IPS DF 4.7 (cell line): ENCODE measurements around the gene SOWAHC.

Experiments
- DNase-seq: peaks from one replicate; pipeline ENCODE4 v3.0.0-alpha.2; 2013; ENCODE audit warnings: low spot score; ENCODE audit errors: extremely low read depth

The SOWAHC gene

DNA sequence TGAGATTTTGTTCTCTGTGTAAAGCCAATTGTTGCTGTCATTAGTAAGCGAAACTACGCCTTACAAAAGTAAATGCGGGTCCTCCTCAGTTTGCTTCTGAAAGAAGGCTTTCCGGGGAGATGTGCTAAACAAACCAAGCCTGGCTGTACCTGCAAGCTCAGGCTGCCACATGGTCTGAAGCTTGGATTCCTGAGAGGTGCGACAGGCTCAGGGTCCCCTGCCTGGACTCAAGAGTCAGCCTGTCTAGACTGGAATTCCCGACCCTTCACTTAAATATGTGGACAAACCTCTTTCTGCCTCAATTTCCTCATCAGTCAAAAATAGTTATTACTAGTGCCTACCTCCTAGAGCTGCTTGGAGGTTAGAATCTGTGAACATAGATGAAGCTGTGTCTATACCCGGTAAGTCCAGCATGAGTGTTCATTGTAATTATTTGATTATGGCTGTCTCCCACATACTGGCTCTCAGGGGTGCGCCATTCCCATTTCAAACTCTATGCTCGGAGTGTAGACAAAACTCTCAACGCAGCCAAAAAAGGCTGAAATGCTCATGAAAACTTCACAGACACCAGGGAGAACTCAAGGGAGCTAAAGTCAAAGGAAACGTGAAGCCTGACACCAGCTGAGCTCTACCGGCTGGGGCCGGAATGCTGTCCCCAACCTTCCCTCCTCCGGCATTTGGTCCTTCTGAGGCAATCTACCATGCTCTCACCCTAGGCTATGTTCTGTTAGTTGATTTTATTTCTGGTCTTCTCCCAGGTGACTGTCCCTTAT lies 31.4 kb downstream of the SOWAHC start:
- DNase-seq = no peak

DNA sequence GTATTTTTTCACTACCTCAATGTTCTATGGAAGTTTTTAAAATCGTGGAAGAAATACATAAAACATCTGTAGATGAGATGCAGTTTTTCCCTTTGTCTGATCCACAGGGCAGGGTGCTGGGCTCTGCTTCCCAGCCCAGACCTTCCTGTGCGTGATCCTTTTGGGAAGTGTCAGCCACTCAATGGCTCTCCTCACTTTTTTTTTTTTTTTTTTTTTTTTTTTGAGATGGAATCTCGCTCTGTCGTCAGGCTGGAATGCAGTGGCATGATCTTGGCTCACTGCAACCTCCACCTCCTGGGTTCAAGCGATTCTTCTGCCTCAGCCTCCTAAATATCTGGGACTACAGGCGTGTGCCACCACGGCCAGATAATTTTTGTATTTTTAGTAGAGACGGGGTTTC lies 32.8 kb downstream of the SOWAHC start:
- no peak for DNase-seq

DNA sequence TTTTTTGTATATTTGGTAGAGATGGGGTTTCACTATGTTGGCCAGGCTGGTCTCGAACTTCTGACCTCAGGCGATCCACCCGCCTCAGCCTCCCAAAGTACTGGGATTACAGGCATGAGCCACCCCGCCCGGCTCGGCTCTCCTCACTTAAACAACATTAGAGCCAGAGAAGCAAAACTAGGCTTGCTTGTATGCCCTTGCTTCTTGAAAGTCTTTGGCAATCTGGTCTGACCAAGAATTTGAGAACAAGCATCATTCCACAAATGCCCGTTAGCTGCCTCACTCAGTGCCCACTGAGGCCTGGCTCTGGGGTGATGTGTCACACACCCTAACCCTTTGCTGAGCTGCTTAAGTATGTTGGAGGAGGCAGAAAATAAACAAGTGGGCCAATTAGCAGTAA lies 33.5 kb downstream of the SOWAHC start:
- DNase-seq = no peak

DNA sequence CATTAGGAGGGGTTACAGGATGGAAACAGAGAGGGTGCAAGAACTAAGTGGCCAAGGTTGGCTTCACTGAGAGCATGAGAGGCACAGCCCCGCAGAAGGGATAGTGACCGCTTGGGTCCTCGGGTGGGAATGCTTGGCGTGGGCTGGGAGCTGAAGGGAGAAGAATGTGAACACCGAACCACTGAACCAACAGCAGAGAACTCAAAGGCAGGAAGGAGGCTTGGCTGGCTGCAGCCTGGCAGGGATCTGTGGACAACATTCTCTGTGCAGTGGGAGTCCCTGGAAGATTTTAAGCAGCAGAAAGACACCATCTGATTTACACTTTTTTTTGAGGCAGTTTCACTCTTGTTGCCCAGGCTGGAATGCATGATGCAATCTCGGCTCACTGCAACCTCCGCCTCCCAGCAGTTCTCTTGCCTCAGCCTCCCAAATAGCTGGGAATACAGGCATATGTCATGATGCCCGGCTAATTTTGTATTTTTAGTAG lies 33.9 kb downstream of the SOWAHC start:
- no peak for DNase-seq

DNA sequence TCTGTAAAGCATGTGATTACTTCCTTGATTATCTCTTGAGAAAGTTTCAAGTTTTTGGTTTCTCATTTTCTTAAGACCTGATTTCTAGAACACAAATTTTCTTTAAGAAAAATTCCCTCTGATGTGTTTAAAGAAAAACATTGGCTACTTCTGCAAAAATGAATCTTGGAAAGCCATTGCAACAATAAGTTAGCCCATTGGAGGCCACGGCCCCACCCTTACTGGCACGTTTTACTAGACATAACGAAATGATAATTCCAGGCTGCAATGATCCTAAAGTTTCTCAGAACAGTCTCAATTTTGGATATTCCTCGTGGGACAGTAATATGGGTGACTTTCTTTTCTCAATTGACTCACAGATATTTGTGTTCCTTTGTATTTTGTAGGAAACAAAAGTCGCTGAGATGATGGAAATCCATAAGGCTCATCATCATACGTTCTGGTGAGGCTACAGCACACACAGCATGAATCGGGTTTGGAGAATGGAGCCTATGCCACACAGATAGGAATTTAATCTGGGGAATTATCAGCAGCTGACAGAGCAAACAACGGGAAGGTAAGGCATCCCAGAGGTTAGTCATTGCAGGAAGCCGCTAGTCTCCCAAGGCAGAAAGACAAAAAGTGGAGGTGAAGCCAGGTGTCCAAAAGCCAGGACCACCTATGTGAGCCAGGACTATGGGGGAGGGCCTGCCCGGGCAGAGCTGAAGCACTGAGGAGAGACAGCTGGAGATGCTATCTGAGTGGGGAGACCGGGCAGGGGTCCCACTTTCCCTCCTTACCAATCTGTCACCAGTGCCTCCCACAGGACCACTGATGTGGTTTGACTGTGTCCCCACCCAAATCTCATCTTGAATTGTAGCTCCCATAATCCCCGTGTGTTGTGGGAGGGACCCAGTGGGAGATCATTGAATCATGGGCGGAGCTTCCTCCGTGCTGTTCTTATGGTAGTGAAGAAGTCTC lies 35.9 kb downstream of the SOWAHC start:
- no peak for DNase-seq

DNA sequence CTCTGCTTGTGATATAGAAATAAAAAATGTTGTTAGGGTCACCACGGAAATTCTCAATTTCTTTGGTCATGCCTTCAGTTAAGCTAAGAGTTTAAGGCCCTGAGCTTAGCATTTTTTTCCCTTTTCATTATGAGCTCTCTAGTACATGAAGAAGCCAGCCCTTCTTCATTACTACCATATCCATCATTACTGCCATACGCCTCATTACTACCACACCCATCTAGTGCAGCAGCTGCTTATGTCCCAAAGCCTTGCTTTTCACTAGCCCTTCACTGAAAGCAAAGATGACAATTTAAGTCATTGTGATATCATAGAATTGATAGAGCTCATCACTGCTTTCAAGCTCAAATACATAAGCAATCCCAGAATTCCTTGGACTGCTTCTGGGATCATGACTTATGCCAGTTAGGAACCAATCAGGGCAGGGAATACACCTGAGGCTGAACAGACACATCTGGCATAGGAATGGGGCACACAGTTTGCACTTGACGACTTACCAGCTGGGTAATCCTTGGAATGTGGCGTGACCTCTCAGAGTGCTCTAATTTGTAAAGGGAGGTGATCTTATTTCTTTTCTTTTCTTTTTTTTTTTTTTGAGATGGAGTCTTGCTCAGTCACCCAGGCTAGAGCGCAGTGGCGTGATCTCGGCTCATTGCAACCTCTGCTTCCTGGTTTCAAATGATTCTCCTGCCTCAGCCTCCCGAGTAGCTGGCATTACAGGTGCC lies 40.3 kb downstream of the SOWAHC start:
- DNase-seq = no peak

DNA sequence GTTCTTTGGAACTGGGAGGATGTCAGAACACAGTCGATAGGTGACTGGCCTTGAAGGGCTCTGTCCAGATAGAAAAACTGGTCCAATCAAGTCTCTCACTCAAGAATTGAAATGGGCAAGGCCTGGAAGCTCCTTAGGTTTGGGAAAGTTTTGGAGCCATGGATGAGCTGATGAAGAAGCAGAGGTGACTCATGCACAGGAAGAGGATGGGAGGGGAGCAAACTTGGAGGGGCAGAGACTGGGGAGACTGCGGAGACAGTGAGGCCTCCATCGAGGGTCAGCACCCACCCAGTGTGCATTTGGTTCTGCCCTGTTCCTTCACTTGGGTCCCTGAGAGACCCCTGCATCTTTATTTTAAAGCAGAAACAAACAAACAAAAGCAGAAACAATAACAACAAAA lies 41.1 kb downstream of the SOWAHC start:
- no peak for DNase-seq

DNA sequence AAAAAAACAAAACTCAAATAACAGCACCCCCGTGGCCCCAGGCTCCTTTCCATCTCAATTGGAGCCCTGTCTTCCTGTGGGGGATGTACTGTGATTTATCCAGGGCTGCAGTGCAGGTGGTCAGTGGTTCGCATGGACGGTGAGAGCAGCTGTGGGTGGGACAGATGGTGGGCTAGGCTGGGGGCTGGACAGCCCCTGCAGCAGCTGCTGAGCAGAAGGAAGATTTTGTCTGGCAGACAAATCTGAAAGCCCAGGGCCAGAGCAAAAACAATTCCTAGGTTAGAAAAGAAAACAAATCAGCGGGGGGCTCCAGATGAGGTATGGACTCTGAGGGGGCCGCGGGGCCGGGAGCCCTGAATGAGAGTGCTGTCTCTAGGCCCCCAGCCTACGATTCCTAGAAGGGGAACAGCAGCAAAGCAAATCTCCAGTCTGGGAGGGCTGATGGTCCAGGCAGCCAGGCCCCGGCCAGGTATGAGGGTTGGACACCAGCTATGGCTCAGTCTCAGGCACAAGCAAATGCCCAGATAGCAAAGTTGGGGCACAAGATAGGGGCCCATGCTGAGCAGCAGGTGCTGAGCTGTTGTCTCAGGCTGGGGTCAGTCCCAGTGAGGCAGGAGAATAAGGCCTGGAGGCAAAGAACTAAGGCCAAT lies 45.4 kb downstream of the SOWAHC start:
- DNase-seq = no peak

DNA sequence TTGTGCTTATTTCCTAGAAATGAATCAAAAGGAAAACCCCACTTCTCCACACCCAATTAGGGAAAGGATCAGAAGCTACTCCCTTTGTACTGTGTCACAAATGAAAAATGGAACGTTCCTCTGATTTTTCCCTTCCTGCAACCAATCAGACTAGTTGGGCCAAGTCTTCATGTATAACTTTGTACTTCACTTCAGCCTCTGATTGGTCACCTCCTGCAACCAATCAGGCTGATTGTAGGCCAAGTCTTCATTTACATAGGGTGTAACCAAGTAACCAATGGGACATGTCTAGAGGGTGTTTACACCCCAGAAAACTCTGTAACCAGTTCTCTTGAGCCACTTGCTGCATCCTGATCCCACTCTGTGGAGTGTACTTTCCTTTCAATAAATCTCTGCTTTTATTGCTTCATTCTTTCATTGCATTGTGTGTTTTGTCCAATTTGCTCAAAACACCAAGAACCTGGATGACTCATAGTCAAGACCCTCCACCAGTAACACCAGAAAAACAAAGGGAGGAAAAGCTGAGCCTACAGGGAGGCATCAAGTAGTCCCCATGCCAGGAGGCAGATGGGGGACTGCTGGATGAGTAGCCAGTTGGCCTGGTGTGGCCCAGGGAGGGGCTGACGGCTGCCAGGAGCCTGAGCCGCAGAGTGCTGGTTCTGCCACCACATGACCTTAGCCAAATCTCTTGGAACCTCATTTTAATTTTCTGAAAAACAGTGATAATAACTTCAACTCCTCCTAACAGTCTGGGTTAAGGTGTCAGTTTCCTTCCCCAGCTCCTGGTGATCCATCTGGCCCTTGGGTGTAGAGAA lies 46.1 kb downstream of the SOWAHC start:
- no peak for DNase-seq

DNA sequence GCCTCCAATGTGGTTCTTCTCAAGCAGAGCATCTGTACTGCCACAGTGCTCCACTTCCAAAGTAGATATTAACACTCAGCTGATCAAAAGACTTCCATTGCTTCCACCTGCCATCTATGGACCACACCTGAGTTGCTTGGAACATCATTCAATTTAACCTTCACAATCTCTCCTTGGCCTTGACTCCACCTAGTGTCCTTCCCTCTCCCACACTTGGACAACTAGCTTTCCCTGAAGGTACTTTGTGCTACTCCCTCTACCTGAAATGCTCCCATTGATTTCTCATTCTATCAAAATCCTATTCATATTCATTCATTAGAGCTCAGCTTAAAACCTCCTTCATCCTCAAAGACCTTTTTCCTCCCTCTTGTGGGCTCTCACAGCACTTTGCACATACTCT lies 48.7 kb downstream of the SOWAHC start:
- DNase-seq = no peak

DNA sequence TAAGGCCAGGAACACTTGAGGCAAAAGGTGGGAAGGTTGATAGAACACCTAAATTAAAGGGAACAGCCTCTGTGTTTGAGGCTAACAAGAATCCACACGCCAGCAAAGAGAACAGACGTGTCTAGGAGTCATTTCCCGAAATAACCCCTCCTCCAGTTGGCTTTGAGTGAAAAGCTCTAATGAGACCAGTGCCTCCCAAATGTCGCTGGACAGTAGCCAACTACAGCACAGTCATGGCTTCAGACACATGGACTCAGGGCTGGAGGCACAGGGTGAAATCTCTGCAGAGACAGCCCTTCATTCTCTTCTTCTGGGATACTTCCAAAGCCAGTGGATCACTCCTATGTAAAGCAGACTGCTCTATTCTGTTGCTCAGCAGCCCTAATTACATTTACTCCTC lies 49.6 kb downstream of the SOWAHC start:
- no peak for DNase-seq

DNA sequence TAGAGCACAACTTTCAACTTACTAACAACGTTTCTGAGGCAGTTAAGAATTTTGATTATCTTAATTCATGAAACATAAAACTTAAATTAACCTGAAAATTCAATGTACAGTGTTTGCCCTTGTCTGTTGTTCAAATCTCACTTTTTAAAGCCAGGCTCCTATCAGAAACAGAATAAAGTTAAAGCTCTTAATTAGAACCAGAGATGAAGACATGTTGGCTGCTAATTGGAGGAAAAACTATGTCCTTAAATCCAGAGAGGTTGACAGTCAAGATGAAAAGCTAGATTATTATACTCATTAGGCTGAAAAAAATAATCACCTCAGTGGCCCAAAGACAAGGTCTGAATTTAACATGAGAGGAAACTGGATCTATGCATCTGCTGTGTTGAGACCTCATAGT lies 52.3 kb downstream of the SOWAHC start:
- DNase-seq = no peak
